Mesenchymal stem cell (in vitro differentiated cells and primary cell): ENCODE measurements around the gene TNFRSF6B.

Experiments used
- DNase-seq: peaks from one replicate; pipeline ENCODE4 v3.0.0-alpha.2; 2013
- H2AFZ ChIP-seq: one replicate; pipeline ENCODE4 v1.6.1; 2013; ENCODE audit warnings: low read depth, mild to moderate bottlenecking, control low read depth, inconsistent platforms, low read length, moderate library complexity
- H2AK5ac ChIP-seq: 2 replicates; pipeline ENCODE4 v1.6.1; 2013; ENCODE audit warnings: low read length, moderate library complexity, mild to moderate bottlenecking, inconsistent platforms; ENCODE audit not compliant: severe bottlenecking
- H2BK120ac ChIP-seq: one replicate; pipeline ENCODE4 v1.6.1; 2013; ENCODE audit warnings: low read depth, mild to moderate bottlenecking, inconsistent platforms, low read length, moderate library complexity
- H2BK12ac ChIP-seq, 2 experiments: one replicate each; pipeline ENCODE4 v1.6.1; 2013; ENCODE audit warnings: inconsistent platforms in 2 of 2, low read length in 2 of 2, mild to moderate bottlenecking in 2 of 2, moderate library complexity in 2 of 2, control low read depth in 1 of 2
- H2BK15ac ChIP-seq: one replicate; pipeline ENCODE4 v1.6.1; 2013; ENCODE audit warnings: mild to moderate bottlenecking, low read depth, inconsistent platforms; ENCODE audit not compliant: poor library complexity, severe bottlenecking
- H2BK5ac ChIP-seq: 2 replicates; pipeline ENCODE4 v1.6.1; 2013; ENCODE audit warnings: low read depth, mild to moderate bottlenecking, low read length, control low read depth, inconsistent platforms; ENCODE audit not compliant: poor library complexity, severe bottlenecking
- H3K14ac ChIP-seq, 2 experiments: one replicate each; pipeline ENCODE4 v1.6.1; 2013; ENCODE audit warnings: inconsistent platforms in 2 of 2, low read length in 2 of 2, control low read depth in 1 of 2, mild to moderate bottlenecking in 1 of 2, moderate library complexity in 1 of 2
- H3K18ac ChIP-seq, 2 experiments: one replicate each; pipeline ENCODE4 v1.6.1; 2013; ENCODE audit warnings: inconsistent platforms in 2 of 2, low read length in 2 of 2, control low read depth in 1 of 2, low read depth in 1 of 2, mild to moderate bottlenecking in 1 of 2
- H3K23ac ChIP-seq, 2 experiments: one replicate each; pipeline ENCODE4 v1.6.1; 2013; ENCODE audit warnings: inconsistent platforms in 2 of 2, low read length in 2 of 2, mild to moderate bottlenecking in 2 of 2, moderate library complexity in 2 of 2, control low read depth in 1 of 2
- H3K27ac ChIP-seq: 2 replicates; pipeline ENCODE4 v1.5.1; 2013; ENCODE audit warnings: mild to moderate bottlenecking, moderate library complexity, low read length, control low read depth, inconsistent platforms; ENCODE audit not compliant: poor library complexity, severe bottlenecking
- H3K27me3 ChIP-seq, 2 experiments: 2 replicates each; pipeline versions ENCODE4 v1.6.1 to v1.7.0; 2013; ENCODE audit warnings: low read length in 2 of 2, mild to moderate bottlenecking in 2 of 2, moderate library complexity in 2 of 2, control low read depth in 1 of 2, inconsistent platforms in 1 of 2; ENCODE audit not compliant: control insufficient read depth in 1 of 2, insufficient read depth in 1 of 2
- H3K36me3 ChIP-seq, 2 experiments: 2 replicates each; pipeline versions ENCODE4 v1.6.1 to v1.7.0; 2013; ENCODE audit warnings: low read length in 2 of 2, control low read depth in 1 of 2, inconsistent platforms in 1 of 2, low read depth in 1 of 2, mild to moderate bottlenecking in 1 of 2; ENCODE audit not compliant: insufficient read depth in 2 of 2, control insufficient read depth in 1 of 2
- H3K4ac ChIP-seq, 2 experiments: one replicate each; pipeline ENCODE4 v1.6.1; 2013; ENCODE audit warnings: inconsistent platforms in 2 of 2, low read length in 2 of 2, mild to moderate bottlenecking in 2 of 2, moderate library complexity in 2 of 2, control low read depth in 1 of 2, low read depth in 1 of 2
- H3K4me1 ChIP-seq: 2 replicates; pipeline ENCODE4 v1.6.1; 2013; ENCODE audit warnings: low read depth, low read length, control low read depth; ENCODE audit not compliant: control insufficient read depth, insufficient read depth
- H3K4me2 ChIP-seq: 2 replicates; pipeline ENCODE4 v1.6.1; 2013; ENCODE audit warnings: low read length, mild to moderate bottlenecking, inconsistent platforms; ENCODE audit not compliant: poor library complexity, severe bottlenecking
- H3K4me3 ChIP-seq, 2 experiments: 2 replicates each; pipeline versions ENCODE4 v1.5.1 to v1.7.0; 2013; ENCODE audit warnings: low read length in 2 of 2, mild to moderate bottlenecking in 2 of 2, control low read depth in 1 of 2, low read depth in 1 of 2; ENCODE audit not compliant: insufficient read depth in 1 of 2
- H3K79me1 ChIP-seq: replicated peaks from 2 replicates; pipeline ENCODE4 v1.6.1; 2013; ENCODE audit warnings: mild to moderate bottlenecking, control low read depth, low read length, inconsistent platforms; ENCODE audit not compliant: poor library complexity, severe bottlenecking
- H3K9ac ChIP-seq: 2 replicates; pipeline ENCODE4 v1.7.0; 2013; ENCODE audit warnings: mild to moderate bottlenecking, low read length, moderate library complexity
- H3K9me3 ChIP-seq: 2 replicates; pipeline ENCODE4 v1.7.0; 2013; ENCODE audit warnings: mild to moderate bottlenecking, low read length; ENCODE audit not compliant: control insufficient read depth
- H4K8ac ChIP-seq: one replicate; pipeline ENCODE4 v1.6.1; 2013; ENCODE audit warnings: inconsistent platforms, mild to moderate bottlenecking, low read length, moderate library complexity
- H4K91ac ChIP-seq: one replicate; pipeline ENCODE4 v1.6.1; 2013; ENCODE audit warnings: mild to moderate bottlenecking, low read length, inconsistent platforms
- WGBS: methylation state at CpG from one replicate; pipeline ENCODE4 v1.1.7; 2013; ENCODE audit warnings: mixed read lengths; 5-methylcytosine and 5-hydroxymethylcytosine counted together

Gene TNFRSF6B

GRCh38 chr20:63734946-63735858 is 38.8 kb downstream of the TNFRSF6B start:
- no peak overlapping the region for H4K91ac ChIP-seq
- no peak overlapping the region for H3K14ac ChIP-seq
- H3K4me2 ChIP-seq: no peak overlapping the region
- 96% methylated on average over 48 of the region's 48 CpGs for WGBS
- H3K18ac ChIP-seq: no peak overlapping the region
- no peaks in the 10 kb centered on the region for H3K27me3 ChIP-seq
- no peak overlapping the region for H3K23ac ChIP-seq
- no peak overlapping the region for H2BK120ac ChIP-seq
- peaks cover 51 to 75% of the 10 kb centered on the region in 2 experiments for H3K36me3 ChIP-seq
- no peak overlapping the region for H3K9ac ChIP-seq
- H3K9me3 ChIP-seq: no peaks in the 10 kb centered on the region
- H2BK5ac ChIP-seq: no peak overlapping the region
- H3K4me1 ChIP-seq: peaks cover 29% of the 10 kb centered on the region
- DNase-seq: no peak
- H2AFZ ChIP-seq: no peak overlapping the region
- no peak overlapping the region for H3K27ac ChIP-seq
- H3K4ac ChIP-seq: no peak overlapping the region
- no peak overlapping the region for H2AK5ac ChIP-seq
- no peak overlapping the region for H2BK12ac ChIP-seq
- no peak overlapping the region for H4K8ac ChIP-seq
- H3K79me1 ChIP-seq: peaks cover 22% of the 10 kb centered on the region
- no peak overlapping the region for H3K4me3 ChIP-seq
- H2BK15ac ChIP-seq: no peak overlapping the region

GRCh38 chr20:63735859-63736718 is 39.6 kb downstream of the TNFRSF6B start, which contains the start of gene LIME1:
LIME1 (plus strand) TSS chr20:63736664; CDS start chr20:63737550, 886 bp downstream.
- H3K4me1 ChIP-seq: peaks cover 29% of the 10 kb centered on the region
- no peak within 1 kb of the TSS for H2BK120ac ChIP-seq
- H4K8ac ChIP-seq: no peak within 1 kb of the TSS
- H3K23ac ChIP-seq: no peak within 1 kb of the TSS
- no peak within 1 kb of the TSS for H2AK5ac ChIP-seq
- H3K36me3 ChIP-seq: peaks cover 44 to 68% of the 10 kb centered on the region in 2 experiments
- DNase-seq: no peak
- 96% methylated on average over 25 of the region's 31 CpGs for WGBS
- H3K14ac ChIP-seq: no peak within 1 kb of the TSS
- H4K91ac ChIP-seq: peak within 1 kb of the TSS; percentile 5
- H2AFZ ChIP-seq: no peak within 1 kb of the TSS
- H3K4me3 ChIP-seq: no peak within 1 kb of the TSS
- H3K9me3 ChIP-seq: no peaks in the 10 kb centered on the region
- H2BK5ac ChIP-seq: no peak within 1 kb of the TSS
- H3K9ac ChIP-seq: no peak within 1 kb of the TSS
- H2BK15ac ChIP-seq: no peak within 1 kb of the TSS
- no peak within 1 kb of the TSS for H3K18ac ChIP-seq
- H3K4me2 ChIP-seq: no peak within 1 kb of the TSS
- H3K4ac ChIP-seq: no peak within 1 kb of the TSS
- H3K79me1 ChIP-seq: peaks cover 18% of the 10 kb centered on the region
- H2BK12ac ChIP-seq: no peak within 1 kb of the TSS
- no peak within 1 kb of the TSS for H3K27ac ChIP-seq
- no peaks in the 10 kb centered on the region for H3K27me3 ChIP-seq

GRCh38 chr20:63736893-63737694 is 40.6 kb downstream of the TNFRSF6B start:
- 64% methylated on average over 26 of the region's 30 CpGs for WGBS

More at GRCh38 chr20:63736893-63737694, 40.6 kb downstream of the TNFRSF6B start:
- no peak overlapping the region for H3K4me2 ChIP-seq
- H3K14ac ChIP-seq: no peak overlapping the region
- H2AFZ ChIP-seq: no peak overlapping the region
- no peak overlapping the region for H3K9ac ChIP-seq
- H2BK120ac ChIP-seq: no peak overlapping the region
- no peak overlapping the region for H2BK5ac ChIP-seq
- H3K79me1 ChIP-seq: peaks cover 21% of the 10 kb centered on the region
- peak overlapping the region; percentile 5 for H4K91ac ChIP-seq
- no peaks in the 10 kb centered on the region for H3K9me3 ChIP-seq
- no peak overlapping the region for H3K4ac ChIP-seq
- no peak overlapping the region for H3K18ac ChIP-seq
- no peaks in the 10 kb centered on the region for H3K27me3 ChIP-seq
- peaks cover 37% of the 10 kb centered on the region for H3K4me1 ChIP-seq
- no peak overlapping the region for H3K4me3 ChIP-seq
- H3K23ac ChIP-seq: no peak overlapping the region
- no peak overlapping the region for H3K27ac ChIP-seq
- no peak overlapping the region for H2BK15ac ChIP-seq
- no peak overlapping the region for H4K8ac ChIP-seq
- H3K36me3 ChIP-seq: peaks cover 40 to 71% of the 10 kb centered on the region in 2 experiments
- no peak for DNase-seq
- no peak overlapping the region for H2BK12ac ChIP-seq
- H2AK5ac ChIP-seq: no peak overlapping the region
